HL-60 (cell line): ENCODE results near the gene UBE2U.

Source experiments
- DNase-seq, 2 experiments: peaks; one replicate each; pipeline ENCODE4 v3.0.0-alpha.2; 2010 to 2020; ENCODE audit warnings: low read depth in 1 of 2, low spot score in 1 of 2
- H3K27ac ChIP-seq: fragments of 250-450 bp; sonication (Bioruptor Pico); replicated peaks from 2 replicates; pipeline ENCODE4 v1.5.1; 2020; ENCODE audit warnings: mild to moderate bottlenecking, moderate library complexity
- H3K27me3 ChIP-seq: fragments of 250-450 bp; sonication (Bioruptor Pico); 2 replicates; pipeline ENCODE4 v1.5.1; 2021; ENCODE audit warnings: mild to moderate bottlenecking, moderate library complexity; ENCODE audit not compliant: insufficient read depth, poor library complexity, severe bottlenecking
- H3K4me3 ChIP-seq: replicated peaks from 2 replicates; pipeline ENCODE4 v1.5.1; 2011; ENCODE audit warnings: mild to moderate bottlenecking, control low read depth, low read length; ENCODE audit not compliant: insufficient read depth
- CTCF ChIP-seq: IDR thresholded peaks from one replicate; pipeline ENCODE4 v1.5.1; 2011; ENCODE audit warnings: low read length, control low read depth, inconsistent platforms; ENCODE audit not compliant: insufficient read depth
- GABPA ChIP-seq: IDR thresholded peaks from 2 replicates; pipeline ENCODE4 v1.6.1; 2012; ENCODE audit warnings: low read depth
- POLR2AphosphoS5 ChIP-seq: IDR thresholded peaks from 2 replicates; pipeline ENCODE4 v1.6.1; 2012; ENCODE audit warnings: low read depth
- REST ChIP-seq: IDR thresholded peaks from 2 replicates; pipeline ENCODE4 v1.6.1; 2012; ENCODE audit warnings: low read depth; ENCODE audit not compliant: insufficient replicate concordance
- SPI1 ChIP-seq: IDR thresholded peaks from 2 replicates; pipeline ENCODE4 v1.6.1; 2012; ENCODE audit warnings: low read depth, mild to moderate bottlenecking, borderline replicate concordance
- long read RNA-seq: library from polyadenylated mRNA; unstranded; transcript quantifications from one replicate; pipeline ENCODE4 v2.0.0, GENCODE V29; 2020

UBE2U gene
- long read RNA-seq: 0 reads

GRCh38 chr1:64203420-64203819 is at the start of gene UBE2U:
Gene UBE2U, plus strand, starts transcription at chr1:64203623. Its CDS starts 428 bp downstream, at chr1:64204051.
- TF ChIP-seq GABPA (no peak), CTCF (no peak), POLR2AphosphoS5 (no peak), REST (no peak), SPI1 (no peak)
- Histone ChIP-seq H3K4me3 (no peak within 1 kb of the TSS), H3K27ac (no peak within 1 kb of the TSS), H3K27me3 (peaks cover 2% of the 10 kb centered on the region)
- no peak for DNase-seq

- peaks cover 2% of the 10 kb centered on the region for H3K27me3 ChIP-seq
- DNase-seq: no peak
- TF ChIP-seq SPI1 (no peak), POLR2AphosphoS5 (no peak), GABPA (no peak), CTCF (no peak), REST (no peak)
- H3K4me3 ChIP-seq: no peak overlapping the region
- no peak overlapping the region for H3K27ac ChIP-seq
Observed at GRCh38 chr1:64155278-64155677, 48.1 kb upstream of the UBE2U start.

- Histone ChIP-seq H3K27ac (no peak overlapping the region), H3K4me3 (no peak overlapping the region), H3K27me3 (peaks cover 2% of the 10 kb centered on the region)
- TF ChIP-seq REST (no peak), GABPA (no peak), CTCF (no peak), POLR2AphosphoS5 (no peak), SPI1 (no peak)
- DNase-seq: no peak
Observed at GRCh38 chr1:64161357-64161941, 42.0 kb upstream of the UBE2U start.
